GM15510 (cell line): ENCODE measurements around the gene NR1D2.

Experiments used
- POLR2A ChIP-seq: IDR thresholded peaks from 3 replicates; pipeline ENCODE4 v1.6.1; 2011; ENCODE audit warnings: borderline replicate concordance; ENCODE audit not compliant: insufficient read length; ENCODE audit errors: extremely low read depth

Gene NR1D2

DNA sequence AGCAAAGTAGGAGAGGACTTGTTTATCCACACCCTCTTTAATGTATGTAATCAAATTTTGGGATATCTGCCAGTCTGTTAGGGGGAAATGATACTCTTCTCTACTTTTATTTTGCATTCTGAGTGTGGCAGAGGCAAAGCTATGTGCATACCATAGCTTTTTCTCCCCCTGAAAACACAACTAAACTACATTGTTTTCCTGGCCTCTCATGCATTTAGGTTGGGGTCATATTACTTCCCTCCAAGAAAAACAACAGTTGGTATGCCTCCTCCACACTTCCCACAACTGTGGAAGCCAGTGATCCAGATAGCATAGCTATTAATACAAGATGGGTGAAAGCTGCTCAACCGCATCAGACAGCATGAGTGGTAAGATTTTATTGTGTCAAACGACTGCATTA lies 21.3 kb upstream of the NR1D2 start:
- no peak for TF ChIP-seq POLR2A

DNA sequence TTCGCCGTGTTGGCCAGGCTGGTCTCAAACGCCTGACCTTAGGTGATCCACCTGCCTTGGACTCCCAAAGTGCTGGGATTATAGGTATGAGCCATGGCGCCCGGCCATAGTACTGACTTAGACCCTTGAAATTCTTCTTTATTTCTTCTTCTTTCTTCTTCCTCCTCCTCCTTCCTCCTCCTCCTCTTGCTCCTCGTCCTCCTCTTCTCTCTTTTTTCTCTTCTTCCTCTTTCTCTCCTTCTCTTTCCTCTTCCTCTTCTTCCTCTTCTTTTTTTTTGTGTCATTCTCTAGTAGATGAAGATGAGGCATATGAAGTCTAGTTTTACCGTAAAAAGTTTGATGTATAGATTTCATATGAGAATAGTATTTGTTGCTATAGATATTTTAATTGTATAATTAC lies 18.8 kb upstream of the NR1D2 start:
- no peak for TF ChIP-seq POLR2A

DNA sequence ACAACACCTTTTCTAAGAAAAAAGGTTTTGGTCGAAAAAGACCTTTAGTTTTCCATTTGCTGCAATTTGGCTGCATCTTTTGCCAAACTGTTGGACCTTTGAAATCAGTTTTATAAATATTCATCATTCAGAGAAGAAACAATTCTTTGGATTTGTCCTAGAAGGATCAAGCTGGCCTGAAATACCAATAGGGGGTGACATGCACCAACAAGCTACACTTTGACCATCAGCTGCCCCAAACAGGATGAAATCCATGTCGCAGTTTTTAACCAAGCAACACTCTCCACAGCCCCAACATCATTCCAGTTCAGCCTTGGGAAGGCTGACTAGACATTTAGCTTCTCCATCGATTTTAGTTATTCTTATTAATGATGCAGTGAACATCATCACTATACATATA lies 18.4 kb upstream of the NR1D2 start:
- no peak for TF ChIP-seq POLR2A

DNA sequence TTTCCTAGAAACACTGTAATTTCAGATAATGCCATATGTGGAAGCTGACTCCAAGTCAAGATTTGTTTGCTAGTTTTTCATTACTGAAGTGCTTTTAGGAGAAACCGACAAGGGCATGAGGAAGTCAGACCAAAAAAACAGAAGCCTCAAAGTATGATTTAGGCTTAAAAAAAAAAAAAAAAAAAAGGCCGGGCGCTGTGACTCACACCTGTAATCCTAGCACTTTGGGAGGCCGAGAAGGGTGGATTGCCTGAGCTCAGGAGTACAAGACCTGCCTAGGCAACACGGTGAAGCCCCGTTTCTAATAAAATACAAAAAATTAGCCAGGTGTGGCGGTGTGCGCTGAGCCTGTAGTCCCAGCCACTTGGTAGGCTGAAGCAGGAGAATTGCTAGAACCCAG lies 16.6 kb upstream of the NR1D2 start:
- no peak for TF ChIP-seq POLR2A

DNA sequence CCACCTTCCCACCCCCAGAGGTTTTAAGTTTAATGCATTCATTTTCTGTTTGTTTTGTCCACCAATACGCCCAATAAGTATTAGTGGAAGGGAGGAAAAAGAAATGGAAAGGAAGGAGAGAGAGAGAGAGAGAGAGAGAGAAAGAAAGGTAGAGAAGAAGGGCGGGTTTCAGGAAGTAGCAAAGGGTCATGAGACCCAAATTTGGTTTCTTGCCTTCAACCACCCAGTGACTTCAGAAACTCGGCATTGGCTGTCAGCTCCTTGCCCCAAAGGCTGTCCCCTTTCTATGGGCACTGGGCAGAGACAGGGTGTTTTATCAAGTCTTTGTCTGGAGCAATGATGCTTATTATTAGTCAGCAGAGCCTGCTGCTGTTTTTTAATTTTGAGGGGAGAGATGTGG lies 13.5 kb upstream of the NR1D2 start:
- TF ChIP-seq POLR2A = no peak

DNA sequence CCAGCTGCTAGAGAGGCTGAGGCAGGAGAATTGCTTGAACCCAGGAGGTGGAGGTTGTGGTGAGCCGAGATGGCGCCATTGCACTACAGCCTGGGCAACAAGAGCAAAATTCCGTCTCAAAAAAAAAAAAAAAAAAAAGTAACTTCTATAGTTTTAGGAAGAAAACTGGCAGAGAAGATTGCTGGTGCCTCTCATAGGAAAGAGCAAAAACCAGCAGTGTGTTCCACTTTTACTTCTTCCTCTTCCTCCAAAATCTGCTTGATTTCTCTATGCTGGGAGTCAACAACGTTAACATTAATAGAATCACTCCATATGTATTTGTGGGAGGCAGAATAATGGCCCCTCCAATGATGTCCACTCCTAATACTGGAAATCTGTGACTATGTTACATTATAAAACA lies 12.5 kb upstream of the NR1D2 start:
- TF ChIP-seq POLR2A = no peak

DNA sequence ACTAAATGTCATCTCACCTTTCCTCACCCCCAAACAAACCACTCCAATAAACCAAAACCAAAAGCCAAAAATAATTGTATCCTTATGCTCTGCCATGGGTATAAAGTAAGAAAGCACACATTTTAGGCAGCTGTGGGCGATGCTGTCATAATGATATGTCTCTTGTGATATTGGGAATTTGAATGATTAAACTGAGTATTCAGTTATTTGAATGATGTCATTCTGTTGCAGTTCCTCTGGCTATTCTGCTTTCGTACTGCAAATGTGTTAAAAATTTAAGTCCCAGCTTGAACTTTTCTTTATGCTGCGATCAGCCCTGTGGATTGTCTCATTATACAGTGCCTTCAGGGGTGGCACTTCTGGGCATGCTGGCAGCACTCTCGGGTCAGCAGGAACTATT lies 10.8 kb upstream of the NR1D2 start:
- TF ChIP-seq POLR2A = no peak

DNA sequence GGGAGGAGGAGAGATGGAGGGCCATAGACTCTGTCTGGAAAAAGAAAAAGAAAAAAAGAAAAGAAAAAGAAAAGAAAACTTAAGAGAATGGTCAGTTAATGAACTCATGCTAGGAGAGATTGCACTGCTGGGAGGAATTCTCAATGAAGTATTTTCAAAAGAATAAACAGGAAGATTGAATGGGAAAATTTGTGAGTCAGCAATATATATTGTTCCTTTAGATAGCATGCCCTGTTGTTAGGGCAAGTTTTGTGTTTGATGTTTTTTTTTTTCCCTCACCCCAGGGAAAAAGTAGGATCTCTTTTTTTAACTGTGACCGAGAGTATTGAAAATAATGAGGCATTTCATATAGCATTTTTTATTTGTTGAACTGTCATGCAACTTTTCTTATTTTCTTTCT lies 7.8 kb upstream of the NR1D2 start:
- TF ChIP-seq POLR2A = no peak

DNA sequence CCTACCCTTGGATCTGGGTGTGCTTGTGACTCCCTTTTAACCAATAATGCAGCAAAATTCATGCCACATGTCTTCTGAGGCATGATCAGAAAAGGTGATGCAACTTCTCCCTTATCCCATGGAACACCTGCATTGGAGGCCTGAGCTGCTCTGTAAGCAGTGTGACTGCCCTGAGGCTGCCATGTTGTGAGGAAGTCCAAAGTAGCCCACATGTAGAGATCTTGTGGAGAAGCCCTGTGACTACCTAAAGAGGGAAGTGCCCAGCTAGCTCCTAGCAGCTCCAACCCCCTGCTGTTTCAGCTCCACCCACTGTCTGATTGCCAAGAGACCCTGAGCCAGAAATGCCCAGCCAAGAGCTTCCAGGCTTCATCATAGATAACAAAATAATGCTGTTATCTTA lies 6.4 kb upstream of the NR1D2 start:
- TF ChIP-seq POLR2A = no peak

DNA sequence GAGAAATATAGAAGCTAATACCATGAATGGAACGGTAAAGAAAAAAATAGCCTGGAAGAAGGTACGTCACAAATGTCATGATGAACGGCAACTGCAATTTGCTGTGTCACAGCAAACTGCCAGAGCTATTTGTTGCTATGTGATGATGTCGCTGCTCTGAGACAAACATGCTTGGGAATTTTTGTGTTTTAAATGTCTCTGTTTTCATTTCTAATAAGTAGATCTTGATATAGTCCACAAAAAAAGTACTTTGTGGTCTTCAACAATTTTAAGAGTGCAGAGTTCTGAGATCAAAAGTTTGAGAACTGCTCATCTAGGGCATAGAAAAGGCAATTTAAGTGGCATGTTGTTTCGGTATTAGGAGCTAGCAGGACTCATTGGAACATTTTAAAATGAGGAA lies 4.3 kb upstream of the NR1D2 start:
- no peak for TF ChIP-seq POLR2A

DNA sequence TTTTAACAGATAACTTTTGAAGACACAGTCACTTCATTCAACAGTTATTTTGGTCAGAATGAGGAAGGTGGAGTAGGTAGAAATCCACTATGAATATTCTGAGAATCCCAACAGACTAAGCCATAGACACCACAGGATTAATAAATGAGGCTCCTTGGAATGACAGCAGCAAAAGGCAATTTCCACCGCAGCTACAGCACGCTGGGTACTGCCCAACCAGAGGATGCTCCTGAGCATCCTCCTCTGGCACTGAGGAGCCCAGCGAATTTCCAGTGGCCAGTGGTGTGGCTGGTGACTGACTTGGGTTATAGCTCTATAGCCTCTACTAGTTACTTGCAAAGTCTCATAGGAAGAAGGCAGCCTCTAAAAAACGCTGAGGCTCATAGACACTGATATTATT lies 3.6 kb upstream of the NR1D2 start:
- no peak for TF ChIP-seq POLR2A

DNA sequence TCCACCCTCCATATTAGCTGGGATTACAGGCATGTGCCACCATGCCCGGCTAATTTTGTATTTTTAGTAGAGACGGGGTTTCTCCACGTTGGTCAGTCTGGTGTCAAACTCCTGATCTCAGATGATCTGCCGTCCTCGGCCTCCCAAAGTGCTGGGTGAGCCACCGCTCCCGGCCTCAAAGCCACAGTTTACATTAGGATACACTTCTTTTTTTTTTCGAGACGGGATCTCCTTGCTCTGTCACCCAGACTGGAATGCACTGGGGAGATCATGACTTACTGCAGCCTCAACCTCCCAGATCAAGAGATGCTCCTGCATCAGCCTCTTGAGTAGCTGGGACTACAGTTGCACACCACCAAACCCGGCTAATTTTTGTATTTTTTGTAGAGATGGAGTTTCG lies 2.5 kb upstream of the NR1D2 start:
- no peak for TF ChIP-seq POLR2A

DNA sequence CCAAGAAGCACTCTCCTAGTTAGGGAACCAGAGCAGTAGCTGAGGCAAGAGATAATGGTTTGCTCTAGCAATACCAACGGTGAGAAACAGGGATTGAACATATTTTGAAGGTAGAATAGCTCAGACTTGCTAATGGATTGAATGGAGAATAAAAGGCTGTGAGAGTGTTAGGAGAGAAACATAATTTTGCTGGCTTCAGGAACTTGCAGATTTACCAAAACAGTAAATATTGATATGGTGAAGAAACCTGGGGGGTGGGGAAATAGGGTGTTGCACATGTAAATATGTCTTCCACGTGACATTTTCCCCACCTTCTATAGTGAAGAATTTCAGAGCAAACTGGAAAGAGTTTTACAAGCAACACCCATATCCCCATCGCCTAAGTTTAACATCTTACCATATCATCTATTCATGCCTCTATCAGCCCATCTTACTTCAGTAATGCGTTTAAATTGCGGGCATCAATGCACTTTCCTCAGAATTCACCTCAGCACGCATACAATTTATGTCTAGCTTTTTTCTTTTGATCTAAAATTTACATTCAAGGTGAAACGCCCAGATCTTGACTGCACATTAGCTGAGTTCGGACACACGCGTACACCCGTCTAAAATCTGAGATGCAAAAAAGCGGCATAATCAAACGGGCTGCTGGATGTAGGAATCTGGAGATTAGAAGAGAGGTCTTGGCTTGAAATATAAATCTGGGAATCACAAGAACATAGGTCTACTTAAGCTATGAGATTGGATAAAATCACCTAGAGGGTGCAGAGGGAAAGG lies 891 bp upstream of the NR1D2 start:
- TF ChIP-seq POLR2A = no peak

DNA sequence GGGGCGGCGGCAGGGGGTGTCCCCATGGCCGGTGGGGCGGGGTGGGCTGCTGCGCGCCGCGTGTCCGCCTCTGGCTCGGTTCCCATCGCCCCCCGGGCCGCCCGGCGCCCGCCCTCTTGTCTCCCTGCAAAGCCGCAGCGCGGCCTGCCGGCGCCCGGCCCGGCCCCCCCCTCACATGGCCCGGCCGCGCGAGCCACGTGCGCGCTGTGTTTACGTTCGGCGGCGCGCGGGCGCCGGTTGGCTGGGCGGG lies 502 bp downstream of the NR1D2 start:
- TF ChIP-seq POLR2A = no peak

DNA sequence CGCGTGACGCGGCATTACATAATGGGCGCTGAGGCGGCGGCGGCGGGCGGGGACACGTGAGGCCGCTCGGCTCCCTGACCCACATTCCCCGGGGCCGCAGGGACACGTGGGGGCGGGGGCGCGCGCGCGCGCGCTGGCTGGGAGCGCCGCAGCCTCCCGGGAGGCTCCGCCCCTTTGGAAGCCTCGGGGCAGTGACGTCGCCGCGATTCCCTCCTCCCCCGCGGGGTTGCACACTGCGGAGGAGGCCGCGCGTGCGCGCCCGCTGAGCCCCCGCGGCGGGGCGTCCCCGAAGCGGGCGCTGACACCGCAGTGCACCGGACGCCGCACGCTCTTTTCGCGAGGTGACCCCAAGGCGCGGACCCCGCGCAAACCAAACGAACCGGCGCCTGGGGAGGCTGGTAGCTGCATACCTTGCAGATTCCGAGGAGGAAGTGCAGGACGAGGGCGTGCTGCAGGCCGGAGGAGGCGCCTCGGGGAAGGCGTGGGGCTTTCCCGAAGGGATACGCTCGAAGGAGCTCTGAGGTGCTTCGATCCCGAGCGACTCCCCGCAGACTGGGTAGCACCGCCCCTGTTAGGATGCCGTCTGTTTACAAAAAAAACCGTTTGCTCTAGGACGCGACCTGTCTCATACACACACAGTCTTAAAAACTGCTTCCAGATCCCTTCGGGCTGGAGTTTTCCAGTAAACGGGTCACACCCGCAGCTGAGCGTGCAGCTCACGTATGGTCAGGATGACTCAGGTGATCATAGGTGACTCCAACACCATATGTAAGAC lies 1.0 kb downstream of the NR1D2 start:
- peak; percentile 57 for TF ChIP-seq POLR2A

DNA sequence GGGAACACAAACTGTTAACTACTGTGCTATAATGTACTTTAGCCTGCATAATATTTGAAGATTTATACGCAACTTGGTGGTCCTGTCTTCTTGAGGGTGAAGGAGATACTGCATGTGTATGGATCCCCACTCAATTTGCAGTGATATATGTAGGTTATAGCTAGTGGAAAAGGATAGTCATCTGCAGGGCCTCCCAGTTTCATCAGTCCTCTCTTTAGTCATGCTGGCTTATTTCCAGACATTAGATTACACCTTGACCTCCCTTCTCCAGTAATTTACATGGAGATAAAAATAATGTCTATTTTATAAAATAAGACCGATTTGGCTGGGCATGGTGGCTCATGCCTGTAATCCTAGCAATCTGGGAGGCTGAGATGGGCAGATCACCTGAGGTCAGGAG lies 3.7 kb downstream of the NR1D2 start:
- no peak for TF ChIP-seq POLR2A
